Stimulated activated CD8-positive, alpha-beta memory T cell treated with anti-CD3 and anti-CD28 coated beads, Interleukin-15, amount 100 ng/mL, for 24 hours (primary cell): ENCODE data around the gene FOXP1.

Source experiments
- DNase-seq: peaks from one replicate; pipeline ENCODE4 v3.0.0-alpha.2; 2020; ENCODE audit warnings: low read depth

FOXP1 gene

DNA sequence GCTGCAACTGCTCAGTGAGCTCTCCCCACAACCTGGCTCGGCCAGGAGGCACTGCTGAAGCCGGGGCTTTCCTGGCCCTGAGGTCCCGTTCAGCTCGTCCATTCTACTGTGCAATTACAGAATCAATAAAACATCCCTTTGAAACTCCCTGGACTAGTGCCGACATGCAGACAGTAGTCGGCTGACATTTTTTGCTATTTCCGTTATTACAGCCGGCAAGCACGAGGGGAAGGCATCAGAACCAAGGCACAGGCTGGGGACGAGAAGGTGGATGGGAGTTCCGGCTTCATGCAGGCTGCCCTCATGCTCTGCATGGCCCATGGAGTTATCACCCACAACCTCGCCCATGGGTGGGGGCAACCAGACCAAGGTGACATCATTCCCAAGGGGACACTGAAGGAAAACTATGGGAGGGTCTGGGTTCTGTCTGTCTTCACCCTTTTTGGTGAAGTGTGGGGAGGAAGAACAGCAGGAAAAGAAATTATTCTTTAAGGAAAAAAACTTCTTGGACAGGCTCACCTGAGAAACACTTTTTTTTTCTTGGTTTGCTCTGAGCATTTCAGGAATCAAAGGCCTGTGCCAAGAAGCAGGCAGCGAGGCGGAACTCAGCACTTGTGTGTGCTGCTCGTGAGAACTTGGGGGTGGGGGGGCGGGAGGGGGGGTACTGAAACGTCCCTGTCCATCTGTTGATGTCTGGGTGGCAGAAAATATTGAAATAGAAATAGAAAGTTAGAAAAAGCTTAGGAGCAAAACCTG is 154.5 kb downstream of the FOXP1 start:
- DNase-seq: no peak

DNA sequence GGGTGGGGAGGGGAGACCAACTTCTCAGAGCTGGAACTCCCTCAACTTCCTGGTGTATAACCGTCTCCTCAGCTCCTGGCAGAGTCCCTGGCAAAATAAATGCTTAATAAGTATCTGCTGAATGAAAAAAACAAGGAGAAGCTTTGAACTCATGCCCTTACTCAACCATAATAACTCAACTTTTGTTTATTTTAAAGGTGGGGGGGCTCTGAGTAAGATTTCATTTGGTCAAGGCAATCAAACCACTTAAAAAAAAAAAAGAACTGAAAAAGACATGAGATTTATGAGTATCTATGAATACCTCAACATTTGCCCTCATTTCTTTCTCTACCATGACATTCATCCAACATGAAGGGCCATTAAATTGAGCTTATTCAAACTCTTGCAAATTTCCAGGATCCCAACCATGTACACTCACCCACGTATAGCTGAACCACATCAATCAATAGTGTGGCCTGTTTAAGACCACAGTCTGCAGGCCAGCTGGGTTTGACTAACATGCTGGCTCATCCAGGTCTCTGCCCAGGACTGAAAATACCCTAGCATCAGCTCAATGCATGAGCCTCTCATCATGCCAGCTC is 157.9 kb downstream of the FOXP1 start:
- no peak for DNase-seq

DNA sequence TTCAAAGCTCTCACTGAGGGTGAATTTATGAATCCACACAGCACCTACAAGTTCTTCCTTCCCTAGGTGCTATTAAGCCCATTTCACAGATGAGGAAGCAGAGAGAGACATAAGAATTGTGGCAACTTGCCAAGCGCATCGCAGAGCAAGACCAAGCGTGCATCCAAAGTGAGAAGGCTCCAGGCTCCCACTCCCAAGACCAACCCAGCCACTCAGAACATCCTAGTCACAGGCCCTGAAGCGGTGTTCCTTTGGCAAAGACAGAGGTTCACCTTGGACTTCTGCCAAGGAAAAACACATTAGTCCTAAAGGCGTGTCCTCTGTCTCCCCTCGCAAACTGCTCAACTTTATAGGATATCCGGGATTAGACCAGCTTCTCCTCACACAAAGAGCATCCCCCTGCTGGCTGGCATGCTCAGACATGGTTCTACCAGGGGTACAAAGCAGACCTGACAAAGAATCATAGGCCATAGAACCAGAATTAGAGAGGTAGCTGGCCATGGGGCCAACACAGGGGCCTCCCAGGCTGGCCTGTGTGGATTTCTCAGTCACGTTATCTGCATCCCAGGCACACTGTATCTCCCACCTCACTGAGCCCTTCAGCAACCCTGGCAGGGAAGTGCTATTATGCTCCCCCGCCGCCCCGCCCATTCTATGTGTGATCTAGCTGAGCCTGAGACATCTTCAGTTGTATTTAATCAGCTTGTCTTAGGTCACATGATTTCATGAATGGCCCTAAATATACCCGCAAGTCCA is 160.2 kb downstream of the FOXP1 start:
- DNase-seq: no peak

GRCh38 chr3:71421820-71422566 is 161.5 kb downstream of the FOXP1 start:
- DNase-seq: no peak

GRCh38 chr3:71421475-71421819 is 162.1 kb downstream of the FOXP1 start:
- DNase-seq: no peak

DNA sequence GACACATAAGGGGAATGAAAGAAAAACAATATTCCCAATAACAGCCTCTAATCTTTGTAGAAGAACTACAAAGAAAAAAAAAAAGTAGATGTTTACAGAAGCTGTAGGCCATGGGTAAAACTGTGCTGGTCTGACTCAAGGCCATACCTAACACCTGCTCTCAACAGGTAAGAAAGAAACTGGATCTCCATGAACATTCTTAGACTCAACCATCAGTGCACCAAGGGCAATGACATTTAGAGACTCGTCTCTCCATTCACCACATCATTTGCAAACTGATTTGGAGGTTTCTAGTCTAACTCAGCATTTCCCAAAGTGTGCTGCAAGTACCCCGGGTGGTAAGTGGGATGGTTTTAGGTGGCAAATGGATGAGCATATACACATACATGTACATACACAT is 164.2 kb downstream of the FOXP1 start:
- no peak for DNase-seq

DNA sequence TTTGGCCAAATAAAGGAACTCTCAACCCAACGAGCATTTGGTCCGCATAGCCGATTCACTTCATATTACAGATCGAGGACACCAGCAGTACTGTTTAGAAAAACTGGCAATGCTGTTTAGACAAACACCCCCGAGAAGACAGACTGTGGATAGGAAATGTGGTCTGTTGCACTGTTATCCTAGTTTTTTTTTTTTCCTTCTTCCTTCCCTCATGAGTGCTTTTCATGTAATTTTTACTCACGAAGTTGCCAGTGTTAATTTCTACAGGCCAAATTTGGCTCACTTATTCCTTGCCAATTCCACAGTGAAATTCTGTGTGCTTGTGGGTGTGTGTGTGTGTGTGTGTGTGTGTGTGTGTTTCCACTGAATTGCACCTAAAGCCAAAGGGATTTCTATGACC is 165.7 kb downstream of the FOXP1 start:
- no peak for DNase-seq

DNA sequence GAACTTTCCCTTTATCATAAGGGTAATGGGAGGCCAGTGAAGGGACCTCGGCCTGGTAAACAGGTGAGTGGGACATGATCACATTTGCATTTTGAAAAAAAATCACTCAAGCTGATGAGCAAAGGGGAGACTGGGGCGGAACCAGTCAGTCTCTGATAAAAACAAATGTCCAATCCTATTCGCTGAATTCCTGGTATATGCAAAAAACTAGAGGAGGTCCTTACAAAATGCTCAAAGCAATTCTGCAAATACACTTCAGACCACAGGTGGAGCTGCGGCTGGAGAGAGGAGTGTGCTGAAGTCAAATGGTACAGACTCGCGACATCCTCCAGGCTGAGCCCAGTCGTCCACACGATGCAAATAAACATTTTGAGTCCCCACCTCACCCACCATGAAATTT is 166.7 kb downstream of the FOXP1 start:
- no peak for DNase-seq

DNA sequence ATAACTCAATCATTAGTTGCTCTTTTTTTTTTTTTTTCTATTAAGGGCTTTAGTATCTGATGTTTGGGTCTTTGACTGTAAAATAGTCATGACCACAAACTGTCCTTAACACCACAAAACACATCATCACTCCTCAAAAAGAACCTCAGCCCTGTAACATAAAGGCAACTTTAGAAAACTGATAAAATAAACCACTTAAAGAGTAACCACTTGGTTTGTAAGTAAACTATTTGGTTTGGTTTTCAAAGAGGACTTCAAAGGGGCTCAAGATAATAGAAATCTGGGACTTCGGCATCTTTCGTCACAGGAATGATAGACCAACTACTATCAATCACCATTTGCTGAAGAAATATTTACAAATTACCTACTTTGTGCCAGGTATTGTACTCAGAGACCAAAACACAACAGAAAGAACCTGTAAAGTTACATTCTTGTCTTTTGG is 167.8 kb downstream of the FOXP1 start:
- no peak for DNase-seq

DNA sequence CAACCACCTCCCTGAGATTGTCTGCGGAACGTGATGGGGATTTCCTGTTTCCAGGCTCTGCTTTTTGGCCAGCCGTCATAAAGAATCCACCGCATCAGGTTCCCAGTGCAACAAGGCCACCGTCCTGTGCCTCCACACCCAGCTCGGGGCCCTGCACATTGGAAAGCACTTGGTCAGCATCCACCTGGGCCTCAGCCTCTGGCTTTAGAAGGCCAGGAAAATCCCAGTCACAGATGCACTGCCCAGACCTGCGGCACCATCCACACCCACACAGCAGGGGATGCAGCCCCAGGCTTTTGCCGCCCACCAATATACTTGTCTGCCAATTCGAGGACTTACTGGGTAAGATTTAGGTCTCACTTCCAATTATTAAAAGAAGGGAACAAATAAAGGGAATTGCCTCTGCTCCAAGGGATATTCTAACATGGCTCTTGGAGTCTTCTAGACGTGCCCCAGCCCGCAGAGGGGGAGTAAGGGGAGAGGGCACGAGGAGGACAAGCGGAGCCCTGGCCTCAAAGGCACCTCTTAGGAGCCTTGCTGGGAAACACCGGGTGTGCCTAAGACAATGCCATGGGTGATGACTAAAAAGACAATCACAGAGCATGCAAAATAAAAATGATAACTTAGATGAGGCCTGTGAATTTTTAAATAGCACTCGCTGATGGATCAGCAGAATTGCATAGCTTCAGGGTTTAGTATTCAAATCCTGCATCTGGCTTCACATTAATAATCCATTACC is 169.2 kb downstream of the FOXP1 start:
- no peak for DNase-seq

GRCh38 chr3:71413572-71413971 is 170.0 kb downstream of the FOXP1 start:
- DNase-seq: no peak

DNA sequence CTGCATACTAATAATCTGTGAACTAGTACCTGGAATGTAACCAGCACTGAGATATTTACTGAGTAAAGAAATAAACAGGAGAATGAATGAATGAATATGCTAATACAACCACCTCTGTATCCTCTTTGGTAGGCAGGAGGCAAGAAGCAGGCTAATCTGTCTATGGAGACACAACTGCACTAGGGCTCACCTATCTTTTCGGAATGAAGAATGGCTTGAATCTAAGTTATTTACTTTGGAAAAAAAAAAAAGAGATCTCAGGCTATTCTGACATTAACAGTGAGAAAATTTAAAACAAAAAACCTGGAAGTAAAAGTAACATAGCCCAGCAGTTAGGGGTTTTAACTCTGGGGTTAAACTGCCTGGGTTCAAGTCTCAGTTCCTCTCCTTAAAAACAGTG is 174.2 kb downstream of the FOXP1 start:
- no peak for DNase-seq

GRCh38 chr3:71408903-71409302 is 174.6 kb downstream of the FOXP1 start:
- DNase-seq: no peak

- no peak for DNase-seq
Observed at GRCh38 chr3:71407823-71408222, 175.7 kb downstream of the FOXP1 start.

- DNase-seq: no peak
Observed at GRCh38 chr3:71406972-71407810, 176.3 kb downstream of the FOXP1 start.

DNA sequence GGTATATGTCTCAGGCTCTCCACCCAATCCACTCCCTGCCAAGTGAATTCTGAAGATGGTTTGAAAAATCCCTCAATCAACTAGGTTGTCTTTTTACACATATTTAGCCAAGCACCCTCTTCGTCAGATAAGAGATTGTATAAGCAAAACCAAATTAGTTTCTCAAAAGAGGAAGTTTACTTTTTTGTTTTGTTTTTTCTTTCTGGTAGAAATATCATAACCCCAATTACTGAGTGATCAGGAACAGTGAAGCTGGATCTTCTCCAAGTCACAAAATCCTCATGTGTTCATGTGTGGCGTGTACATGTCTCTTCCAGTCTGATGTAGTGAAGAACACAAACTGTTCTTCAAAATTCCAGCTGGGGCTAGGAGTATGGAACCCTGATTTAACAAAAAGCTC is 180.6 kb downstream of the FOXP1 start:
- no peak for DNase-seq

GRCh38 chr3:71402280-71402679 is 181.2 kb downstream of the FOXP1 start:
- DNase-seq: no peak

DNA sequence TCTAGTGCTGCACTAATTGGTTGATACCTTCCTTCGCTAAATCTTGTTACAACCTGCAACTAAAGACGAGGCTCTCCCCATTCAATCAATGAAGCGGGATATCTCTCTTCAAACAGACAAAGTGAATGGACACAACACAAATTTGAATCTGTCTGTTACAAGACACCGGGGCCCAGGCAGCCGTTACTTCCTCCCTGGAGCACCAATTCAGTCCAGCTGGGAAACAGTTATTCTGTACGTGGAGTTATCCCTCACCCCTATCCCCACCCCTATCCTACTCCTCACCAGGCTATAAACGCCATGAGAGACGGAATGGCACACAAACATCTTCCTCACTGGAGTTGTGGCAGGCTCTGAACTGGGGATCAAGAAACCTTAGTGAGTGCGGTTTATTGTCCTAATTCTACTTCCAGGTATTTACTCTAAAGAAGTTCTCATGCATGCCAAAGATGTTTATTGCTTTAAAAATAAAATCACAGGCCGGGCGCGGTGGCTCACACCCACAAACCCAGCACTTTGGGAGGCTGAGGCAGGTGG is 181.8 kb downstream of the FOXP1 start:
- DNase-seq: no peak

DNA sequence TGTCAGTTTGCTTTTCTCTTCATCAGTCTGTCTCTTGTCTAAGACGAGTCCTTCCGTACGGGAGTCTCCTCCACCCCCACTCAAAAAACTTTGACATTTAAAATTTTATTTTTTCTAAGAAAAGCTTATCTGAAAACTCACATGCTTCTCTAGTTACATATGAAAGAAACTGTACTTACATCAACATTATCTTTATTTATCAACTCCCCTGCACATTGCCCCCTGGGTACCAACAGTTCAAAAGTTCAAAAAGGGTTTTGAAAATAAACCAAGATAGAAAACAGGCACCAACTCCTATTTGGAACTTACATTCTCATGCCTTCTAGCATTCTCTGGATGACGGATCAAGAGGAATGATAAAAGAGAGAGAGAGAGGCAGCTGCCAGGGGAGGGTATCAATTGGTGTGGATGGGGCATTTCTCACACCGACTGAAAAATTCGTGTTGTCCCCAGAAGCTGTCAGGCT is 182.5 kb downstream of the FOXP1 start:
- no peak for DNase-seq

GRCh38 chr3:71399478-71399877 is 184.1 kb downstream of the FOXP1 start:
- DNase-seq: no peak
